WERI-Rb-1 (cell line): ENCODE measurements around the gene ABHD14A.

ENCODE experiments used
- DNase-seq: peaks from one replicate; pipeline ENCODE4 v3.0.0-alpha.2; 2020
- H3K27ac ChIP-seq: fragments of 250-450 bp; sonication (Bioruptor Pico); 2 replicates; pipeline ENCODE4 v1.5.1; 2020; ENCODE audit warnings: mild to moderate bottlenecking, moderate library complexity
- H3K27me3 ChIP-seq: fragments of 250-450 bp; sonication (Bioruptor Pico); 2 replicates; pipeline ENCODE4 v1.5.1; 2021; ENCODE audit warnings: mild to moderate bottlenecking, low read depth, moderate library complexity; ENCODE audit not compliant: insufficient read depth, severe bottlenecking
- H3K36me3 ChIP-seq: fragments of 250-450 bp; sonication (Bioruptor Pico); 2 replicates; pipeline ENCODE4 v1.5.1; 2020; ENCODE audit warnings: mild to moderate bottlenecking, moderate library complexity
- H3K4me3 ChIP-seq: 2 replicates; pipeline ENCODE4 v1.5.1; 2011; ENCODE audit warnings: low read depth, mild to moderate bottlenecking, control low read depth, low read length
- H3K9me3 ChIP-seq: fragments of 250-450 bp; sonication (Bioruptor Pico); 2 replicates; pipeline ENCODE4 v1.5.1; 2021; ENCODE audit warnings: mild to moderate bottlenecking, moderate library complexity; ENCODE audit not compliant: severe bottlenecking
- TF ChIP-seq, protein P1 (sequence below): IDR thresholded peaks from 2 replicates; pipeline ENCODE4 v1.5.1; 2011; ENCODE audit warnings: low read depth, mild to moderate bottlenecking, control low read depth, inconsistent platforms, low read length

The ABHD14A gene

GRCh38 chr3:51995346-51996163 lies 20.7 kb downstream of the ABHD14A start, which contains the start of gene RPL29:
Gene RPL29, minus strand, starts transcription at chr3:51995895. Its CDS starts 434 bp downstream, at chr3:51995461.
- H3K9me3 ChIP-seq = no peaks in the 10 kb centered on the region
- DNase-seq = peak; percentile 94
- H3K27me3 ChIP-seq = no peaks in the 10 kb centered on the region
- peak within 1 kb of the TSS; percentile 99 for H3K4me3 ChIP-seq
- peaks cover 46% of the 10 kb centered on the region for H3K36me3 ChIP-seq
- TF ChIP-seq, protein P1, sequence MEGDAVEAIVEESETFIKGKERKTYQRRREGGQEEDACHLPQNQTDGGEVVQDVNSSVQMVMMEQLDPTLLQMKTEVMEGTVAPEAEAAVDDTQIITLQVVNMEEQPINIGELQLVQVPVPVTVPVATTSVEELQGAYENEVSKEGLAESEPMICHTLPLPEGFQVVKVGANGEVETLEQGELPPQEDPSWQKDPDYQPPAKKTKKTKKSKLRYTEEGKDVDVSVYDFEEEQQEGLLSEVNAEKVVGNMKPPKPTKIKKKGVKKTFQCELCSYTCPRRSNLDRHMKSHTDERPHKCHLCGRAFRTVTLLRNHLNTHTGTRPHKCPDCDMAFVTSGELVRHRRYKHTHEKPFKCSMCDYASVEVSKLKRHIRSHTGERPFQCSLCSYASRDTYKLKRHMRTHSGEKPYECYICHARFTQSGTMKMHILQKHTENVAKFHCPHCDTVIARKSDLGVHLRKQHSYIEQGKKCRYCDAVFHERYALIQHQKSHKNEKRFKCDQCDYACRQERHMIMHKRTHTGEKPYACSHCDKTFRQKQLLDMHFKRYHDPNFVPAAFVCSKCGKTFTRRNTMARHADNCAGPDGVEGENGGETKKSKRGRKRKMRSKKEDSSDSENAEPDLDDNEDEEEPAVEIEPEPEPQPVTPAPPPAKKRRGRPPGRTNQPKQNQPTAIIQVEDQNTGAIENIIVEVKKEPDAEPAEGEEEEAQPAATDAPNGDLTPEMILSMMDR = no peak
- H3K27ac ChIP-seq = peak within 1 kb of the TSS; percentile 94

DNA sequence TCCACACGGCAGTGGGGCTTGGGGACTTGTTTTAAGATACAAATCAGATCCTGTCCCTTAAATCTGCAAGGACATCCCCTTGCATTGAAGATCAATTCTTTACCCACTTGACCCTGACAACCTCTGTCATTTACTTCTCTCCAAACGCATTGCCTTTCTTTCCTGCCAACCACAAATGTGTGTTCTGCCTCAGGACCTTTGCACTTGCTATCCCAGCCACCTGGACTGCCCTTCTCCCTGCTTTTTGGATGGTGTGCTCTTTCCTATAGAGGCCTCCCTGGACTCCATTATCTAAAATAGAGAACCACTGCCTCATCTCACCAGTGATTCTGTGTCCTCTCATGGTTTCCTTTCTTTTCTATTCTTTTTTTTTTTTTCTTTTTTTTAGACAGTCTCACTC lies 22.3 kb downstream of the ABHD14A start:
- no peak for DNase-seq
- H3K27ac ChIP-seq = no peak overlapping the region
- H3K36me3 ChIP-seq = peaks cover 35% of the 10 kb centered on the region
- no peak overlapping the region for H3K4me3 ChIP-seq
- TF ChIP-seq, protein P1 = no peak
- no peaks in the 10 kb centered on the region for H3K9me3 ChIP-seq
- H3K27me3 ChIP-seq = peaks cover 2% of the 10 kb centered on the region

DNA sequence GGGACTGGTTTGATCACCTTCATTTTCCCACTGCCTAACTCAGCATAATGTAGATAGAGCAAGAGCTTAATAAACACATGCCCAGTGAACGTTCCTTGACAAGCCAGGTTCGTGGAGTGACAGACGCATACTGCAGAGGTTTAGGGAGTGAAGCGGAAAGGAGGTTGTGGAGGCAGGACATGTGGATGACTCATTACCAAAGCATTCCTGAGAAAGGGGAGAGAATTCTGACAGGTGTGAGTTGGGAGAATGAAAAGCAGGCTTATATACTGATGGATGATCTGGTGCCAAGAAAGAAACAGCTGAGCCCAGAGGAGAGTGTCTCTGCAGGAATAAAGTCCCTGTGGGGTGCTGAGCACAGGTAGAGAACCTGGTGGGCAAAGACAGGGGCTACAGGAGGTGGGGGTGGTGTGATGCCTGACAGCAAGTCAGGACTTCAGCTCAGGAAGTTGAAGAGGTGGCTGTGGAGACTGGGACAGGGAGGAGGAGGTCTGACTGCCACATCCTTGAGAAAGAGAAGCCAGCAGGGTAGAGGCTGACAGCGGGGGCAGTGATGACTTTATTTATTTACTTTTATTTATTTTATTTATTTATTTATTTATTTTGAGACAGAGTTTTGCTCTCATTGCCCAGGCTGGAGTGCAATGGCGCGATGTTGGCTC lies 23.2 kb downstream of the ABHD14A start:
- H3K27ac ChIP-seq = no peak overlapping the region
- no peak overlapping the region for H3K4me3 ChIP-seq
- TF ChIP-seq, protein P1 = no peak
- DNase-seq = no peak
- H3K36me3 ChIP-seq = peaks cover 26% of the 10 kb centered on the region
- peaks cover 2% of the 10 kb centered on the region for H3K27me3 ChIP-seq
- H3K9me3 ChIP-seq = no peaks in the 10 kb centered on the region

- Histone ChIP-seq H3K9me3 (no peaks in the 10 kb centered on the region), H3K27me3 (peaks cover 2% of the 10 kb centered on the region), H3K4me3 (no peak overlapping the region), H3K36me3 (peaks cover 19% of the 10 kb centered on the region), H3K27ac (no peak overlapping the region)
- no peak for DNase-seq
- TF ChIP-seq, protein P1 = no peak
These were observed 23.9 kb downstream of the ABHD14A start for GRCh38 chr3:51998774-51999173.

DNA sequence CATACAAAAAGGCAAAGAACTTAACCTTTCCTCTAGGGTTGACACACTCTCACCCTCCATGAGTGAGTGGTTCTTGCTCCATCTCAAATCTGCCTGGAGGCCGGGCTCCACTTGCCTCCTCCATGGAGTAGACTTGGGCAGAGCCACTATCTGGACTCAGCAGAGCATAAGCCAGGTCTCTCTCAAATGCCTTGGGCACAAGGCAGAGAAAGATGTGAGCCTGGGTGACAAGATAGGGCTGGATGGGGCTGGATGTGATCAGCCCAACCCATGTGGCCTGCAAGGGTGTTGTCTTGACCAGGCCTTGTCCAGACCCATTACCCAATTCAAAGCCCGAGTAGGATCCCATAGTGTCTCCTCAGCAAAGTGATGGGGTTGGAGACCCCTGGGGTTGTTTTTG lies 25.0 kb downstream of the ABHD14A start:
- Histone ChIP-seq H3K36me3 (peaks cover 8% of the 10 kb centered on the region), H3K4me3 (no peak overlapping the region), H3K27ac (no peak overlapping the region), H3K9me3 (no peaks in the 10 kb centered on the region), H3K27me3 (peaks cover 2% of the 10 kb centered on the region)
- TF ChIP-seq, protein P1 = no peak
- no peak for DNase-seq
